ENCODE data around the gene MYT1. TPM values are rescaled to one million over a fixed set of nuclear protein-coding genes. Genes with fewer than 3 reads are reported as not detected.

The MYT1 gene
- total RNA-seq, 1 donor from 2014 or later, result not detected

DNA sequence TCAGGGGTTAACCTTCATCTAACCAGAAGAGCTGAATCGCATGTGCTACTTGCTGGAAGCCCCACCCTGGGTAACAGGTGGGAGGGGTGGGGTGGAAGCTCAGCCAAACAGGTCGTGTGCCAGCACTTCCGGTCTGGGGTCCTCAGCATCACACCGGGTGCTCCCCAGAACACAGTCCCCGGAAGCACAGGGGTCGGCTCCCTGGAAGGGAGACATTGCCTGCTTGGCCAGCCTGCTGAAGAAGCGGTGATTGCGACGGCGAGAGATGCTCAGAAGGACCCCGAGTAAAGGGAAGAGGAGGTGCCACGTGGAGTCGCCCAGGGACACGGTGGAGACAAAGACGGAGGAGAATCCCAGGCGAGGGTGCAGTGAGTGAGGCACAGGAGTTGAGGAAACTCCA lies 36.5 kb downstream of the MYT1 start:
- Mint-ChIP-seq H3K27ac (no peak overlapping the region), H3K36me3 (ENCODE audit: low read depth) (no peaks in the 10 kb centered on the region), H3K9me3 (no peaks in the 10 kb centered on the region), H3K4me3 (ENCODE audit: low read depth) (no peak overlapping the region), H3K27me3 (ENCODE audit: low read depth) (no peaks in the 10 kb centered on the region), H3K4me1 (ENCODE audit: low read depth) (no peaks in the 10 kb centered on the region)
- intact Hi-C loops (cut with micrococcal nuclease), result no loop called here
- DNase-seq (ENCODE audit: low spot score), result no peak

DNA sequence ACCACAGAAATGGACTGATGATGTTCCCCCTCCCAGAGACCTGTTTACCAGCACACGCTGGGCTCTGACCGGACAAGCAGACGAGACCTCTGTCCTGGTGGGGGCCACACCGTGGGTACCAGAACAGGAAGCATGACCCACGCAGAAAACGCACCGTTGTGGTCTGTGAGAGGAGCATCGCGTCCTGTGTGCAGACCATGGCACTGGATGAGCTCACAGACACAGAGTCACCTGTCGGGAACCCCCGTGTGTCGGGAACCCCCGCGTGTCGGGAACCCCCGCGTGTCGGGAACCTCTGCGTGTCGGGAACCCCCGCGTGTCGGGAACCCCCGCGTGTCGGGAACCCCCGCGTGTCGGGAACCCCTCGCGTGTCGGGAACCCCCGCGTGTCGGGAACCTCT lies 37.4 kb downstream of the MYT1 start:
- Mint-ChIP-seq H3K4me1 (ENCODE audit: low read depth) (no peaks in the 10 kb centered on the region), H3K9me3 (no peaks in the 10 kb centered on the region), H3K27me3 (ENCODE audit: low read depth) (no peaks in the 10 kb centered on the region), H3K27ac (no peak overlapping the region), H3K4me3 (ENCODE audit: low read depth) (no peak overlapping the region), H3K36me3 (ENCODE audit: low read depth) (no peaks in the 10 kb centered on the region)
- no peak for DNase-seq (ENCODE audit: low spot score)
- intact Hi-C loops (cut with micrococcal nuclease), result no loop called here

DNA sequence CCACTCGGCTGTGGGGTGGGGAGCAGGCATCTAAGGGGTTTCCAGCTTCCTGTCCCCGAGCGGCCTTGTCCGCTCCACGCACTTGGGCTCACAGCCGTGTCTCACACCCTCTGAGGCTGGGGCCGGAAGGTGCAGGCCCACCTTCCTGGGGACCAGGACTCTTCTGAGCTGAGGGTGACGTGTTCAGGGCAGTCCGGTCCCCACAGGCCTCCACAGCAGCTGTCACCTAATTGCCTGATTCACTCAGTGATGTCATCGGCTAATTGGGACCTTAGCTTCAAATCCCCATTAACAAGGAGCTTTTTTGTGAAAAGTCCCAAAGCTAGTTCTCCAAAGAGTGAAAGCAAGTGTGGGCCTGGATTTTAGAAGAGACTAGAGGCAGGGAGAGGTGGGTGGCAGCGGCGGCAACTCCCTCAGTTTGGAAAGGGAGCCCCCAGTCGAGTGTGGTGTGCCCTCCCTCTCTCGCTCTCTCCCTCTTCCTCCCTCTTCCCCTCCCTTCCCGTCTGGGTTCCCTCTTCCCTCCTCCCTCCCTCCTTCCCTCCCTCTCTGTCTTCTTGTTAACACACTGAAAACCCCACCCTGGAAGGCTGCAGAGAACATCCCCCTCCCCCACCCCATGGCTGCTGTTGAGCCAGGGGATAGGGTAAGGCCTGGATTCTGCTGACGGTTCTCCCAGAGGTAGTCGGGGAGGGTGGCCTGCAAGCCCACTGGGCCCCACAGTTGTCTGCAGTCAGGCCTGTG lies 39.0 kb downstream of the MYT1 start:
- Mint-ChIP-seq H3K36me3 (ENCODE audit: low read depth) (no peaks in the 10 kb centered on the region), H3K27me3 (ENCODE audit: low read depth) (no peaks in the 10 kb centered on the region), H3K4me1 (ENCODE audit: low read depth) (no peaks in the 10 kb centered on the region), H3K9me3 (no peaks in the 10 kb centered on the region), H3K27ac (no peak overlapping the region), H3K4me3 (ENCODE audit: low read depth) (no peak overlapping the region)
- DNase-seq (ENCODE audit: low spot score), result no peak
- intact Hi-C loops (cut with micrococcal nuclease), result no loop called here

DNA sequence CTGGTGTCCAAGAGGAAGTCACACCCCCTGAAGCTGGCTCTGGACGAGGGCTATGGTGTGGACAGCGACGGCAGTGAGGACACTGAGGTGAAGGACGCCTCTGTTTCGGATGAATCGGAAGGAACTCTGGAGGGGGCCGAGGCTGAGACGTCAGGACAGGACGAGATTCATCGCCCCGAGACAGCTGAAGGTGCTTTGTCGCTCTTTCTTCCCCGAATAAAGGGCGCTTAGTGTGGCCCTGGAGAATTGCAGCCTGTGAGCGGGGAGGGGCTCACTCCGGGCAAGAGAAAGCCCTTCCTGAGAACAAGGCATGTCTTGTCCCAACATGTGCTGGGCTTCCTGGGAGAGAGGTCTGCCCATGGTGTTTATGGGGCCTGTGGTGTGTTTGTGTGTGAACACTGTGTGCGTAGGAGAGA lies 41.4 kb downstream of the MYT1 start:
- Mint-ChIP-seq H3K9me3 (no peaks in the 10 kb centered on the region), H3K4me3 (ENCODE audit: low read depth) (no peak overlapping the region), H3K27me3 (ENCODE audit: low read depth) (no peaks in the 10 kb centered on the region), H3K4me1 (ENCODE audit: low read depth) (no peaks in the 10 kb centered on the region), H3K36me3 (ENCODE audit: low read depth) (no peaks in the 10 kb centered on the region), H3K27ac (no peak overlapping the region)
- DNase-seq (ENCODE audit: low spot score), result no peak
- intact Hi-C loops (cut with micrococcal nuclease), result no loop called here

DNA sequence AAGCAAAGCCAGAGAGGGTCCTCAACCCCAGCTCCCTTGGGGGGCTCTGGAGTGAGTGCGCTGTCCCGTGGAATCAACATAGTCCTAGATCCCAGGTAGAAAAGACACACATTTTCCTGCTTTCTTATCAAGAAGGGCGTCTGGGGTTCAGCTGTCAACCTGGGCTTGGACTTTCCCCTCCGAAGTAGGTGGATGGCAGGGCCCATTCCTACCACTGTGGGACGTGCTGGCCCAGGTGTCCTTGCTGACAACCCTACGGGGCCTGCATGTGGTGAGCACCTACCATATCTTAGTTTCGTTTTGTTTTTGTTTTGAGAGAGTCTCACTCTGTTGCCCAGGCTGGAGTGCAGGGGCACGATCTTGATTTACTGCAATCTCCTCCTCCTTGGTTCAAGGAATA lies 42.4 kb downstream of the MYT1 start:
- H3K4me1 Mint-ChIP-seq (ENCODE audit: low read depth), result no peaks in the 10 kb centered on the region
- intact Hi-C loops (cut with micrococcal nuclease), result no loop called here
- no peak overlapping the region for H3K27ac Mint-ChIP-seq
- H3K9me3 Mint-ChIP-seq, result no peaks in the 10 kb centered on the region
- H3K27me3 Mint-ChIP-seq (ENCODE audit: low read depth), result no peaks in the 10 kb centered on the region
- H3K36me3 Mint-ChIP-seq (ENCODE audit: low read depth), result no peaks in the 10 kb centered on the region
- H3K4me3 Mint-ChIP-seq (ENCODE audit: low read depth), result no peak overlapping the region
- no peak for DNase-seq (ENCODE audit: low spot score)

DNA sequence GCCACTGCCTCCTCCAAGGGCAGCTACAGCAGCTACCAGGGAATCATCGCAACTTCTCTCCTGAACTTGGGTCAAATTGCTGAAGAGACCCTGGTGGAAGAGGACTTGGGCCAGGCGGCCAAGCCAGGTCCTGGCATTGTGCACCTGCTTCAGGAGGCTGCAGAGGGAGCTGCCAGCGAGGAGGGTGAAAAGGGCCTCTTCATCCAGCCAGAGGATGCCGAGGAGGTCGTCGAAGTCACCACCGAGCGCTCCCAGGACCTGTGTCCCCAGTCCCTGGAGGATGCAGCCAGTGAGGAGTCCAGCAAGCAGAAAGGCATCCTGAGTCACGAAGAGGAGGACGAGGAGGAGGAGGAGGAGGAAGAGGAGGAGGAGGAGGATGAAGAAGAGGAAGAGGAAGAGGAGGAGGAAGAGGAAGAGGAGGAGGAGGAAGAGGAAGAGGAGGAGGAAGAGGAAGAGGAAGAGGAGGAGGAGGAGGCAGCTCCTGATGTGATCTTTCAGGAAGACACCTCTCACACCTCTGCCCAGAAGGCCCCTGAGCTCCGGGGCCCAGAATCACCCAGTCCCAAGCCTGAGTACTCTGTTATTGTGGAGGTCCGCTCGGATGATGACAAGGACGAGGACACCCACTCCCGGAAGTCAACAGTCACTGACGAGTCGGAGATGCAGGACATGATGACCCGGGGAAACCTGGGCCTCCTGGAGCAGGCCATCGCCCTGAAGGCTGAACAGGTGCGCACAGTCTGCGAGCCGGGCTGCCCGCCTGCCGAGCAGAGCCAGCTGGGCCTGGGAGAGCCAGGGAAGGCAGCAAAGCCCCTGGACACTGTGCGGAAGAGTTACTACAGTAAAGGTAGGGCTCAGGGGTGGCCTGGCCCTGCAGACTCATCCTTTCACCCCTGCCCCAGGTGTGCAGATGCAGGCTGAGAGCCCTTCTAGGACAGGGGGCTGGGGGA lies 43.7 kb downstream of the MYT1 start:
- no peaks in the 10 kb centered on the region for H3K27me3 Mint-ChIP-seq (ENCODE audit: low read depth)
- intact Hi-C loops (cut with micrococcal nuclease), result no loop called here
- no peak overlapping the region for H3K27ac Mint-ChIP-seq
- no peak for DNase-seq (ENCODE audit: low spot score)
- no peaks in the 10 kb centered on the region for H3K9me3 Mint-ChIP-seq
- H3K4me3 Mint-ChIP-seq (ENCODE audit: low read depth), result no peak overlapping the region
- no peaks in the 10 kb centered on the region for H3K36me3 Mint-ChIP-seq (ENCODE audit: low read depth)
- H3K4me1 Mint-ChIP-seq (ENCODE audit: low read depth), result no peaks in the 10 kb centered on the region

DNA sequence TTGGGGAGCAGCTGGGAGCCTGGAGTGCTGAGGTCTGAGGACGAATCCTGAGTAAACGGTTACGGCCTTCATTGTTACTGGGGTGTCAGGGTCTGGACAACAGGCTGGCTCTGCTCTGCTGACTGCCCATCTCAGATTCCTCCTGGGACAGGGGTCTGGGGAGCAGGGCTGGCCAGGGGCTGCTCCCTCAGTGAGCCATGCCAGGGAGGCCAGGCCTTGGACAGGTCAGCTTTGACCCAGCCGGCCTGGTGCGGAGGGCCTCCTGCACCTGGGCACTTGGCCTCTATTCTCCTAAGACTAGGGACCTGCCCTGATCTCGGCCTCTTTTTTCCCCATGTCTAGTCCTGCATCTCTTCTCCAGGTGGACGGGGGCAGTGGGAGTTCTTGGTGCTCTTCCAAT lies 44.9 kb downstream of the MYT1 start:
- Mint-ChIP-seq H3K36me3 (ENCODE audit: low read depth) (no peaks in the 10 kb centered on the region), H3K4me3 (ENCODE audit: low read depth) (no peak overlapping the region), H3K27me3 (ENCODE audit: low read depth) (no peaks in the 10 kb centered on the region), H3K27ac (no peak overlapping the region), H3K9me3 (no peaks in the 10 kb centered on the region), H3K4me1 (ENCODE audit: low read depth) (no peaks in the 10 kb centered on the region)
- no peak for DNase-seq (ENCODE audit: low spot score)
- intact Hi-C loops (cut with micrococcal nuclease), result no loop called here

DNA sequence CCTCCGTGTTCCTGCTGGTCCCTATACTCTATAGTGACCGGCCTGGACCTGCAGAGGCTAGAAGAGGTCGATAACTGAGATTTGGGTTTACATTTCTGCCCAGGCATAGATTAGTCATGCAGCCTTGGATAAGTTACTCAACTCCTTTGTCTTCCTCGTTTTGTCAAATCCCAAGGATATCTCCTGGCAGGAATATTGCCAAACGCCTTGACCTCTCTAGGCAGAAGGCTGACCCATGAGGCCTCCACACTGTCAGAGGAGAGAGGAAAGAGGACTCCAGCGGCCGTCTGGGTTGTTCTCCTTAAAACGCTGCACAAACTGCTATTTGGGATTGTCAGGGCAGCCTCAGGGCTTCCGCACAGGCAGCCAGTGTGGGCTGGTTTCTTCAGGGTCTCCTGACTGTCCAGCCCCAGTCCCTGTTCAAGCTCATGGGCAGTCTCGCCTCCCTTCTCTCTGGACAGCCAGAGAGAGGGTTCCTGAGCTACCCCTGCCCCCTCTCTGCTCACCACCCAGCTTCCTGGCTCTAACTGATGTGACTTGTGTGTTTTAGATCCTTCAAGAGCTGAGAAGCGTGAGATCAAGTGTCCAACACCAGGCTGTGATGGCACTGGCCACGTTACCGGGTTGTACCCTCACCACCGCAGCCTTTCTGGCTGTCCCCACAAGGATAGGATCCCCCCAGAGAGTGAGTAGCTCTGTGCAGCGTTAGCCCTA lies 46.6 kb downstream of the MYT1 start:
- Mint-ChIP-seq H3K27ac (no peak overlapping the region), H3K4me1 (ENCODE audit: low read depth) (peaks cover 7% of the 10 kb centered on the region), H3K27me3 (ENCODE audit: low read depth) (no peaks in the 10 kb centered on the region), H3K4me3 (ENCODE audit: low read depth) (no peak overlapping the region), H3K36me3 (ENCODE audit: low read depth) (no peaks in the 10 kb centered on the region), H3K9me3 (no peaks in the 10 kb centered on the region)
- intact Hi-C loops (cut with micrococcal nuclease), result no loop called here
- no peak for DNase-seq (ENCODE audit: low spot score)

DNA sequence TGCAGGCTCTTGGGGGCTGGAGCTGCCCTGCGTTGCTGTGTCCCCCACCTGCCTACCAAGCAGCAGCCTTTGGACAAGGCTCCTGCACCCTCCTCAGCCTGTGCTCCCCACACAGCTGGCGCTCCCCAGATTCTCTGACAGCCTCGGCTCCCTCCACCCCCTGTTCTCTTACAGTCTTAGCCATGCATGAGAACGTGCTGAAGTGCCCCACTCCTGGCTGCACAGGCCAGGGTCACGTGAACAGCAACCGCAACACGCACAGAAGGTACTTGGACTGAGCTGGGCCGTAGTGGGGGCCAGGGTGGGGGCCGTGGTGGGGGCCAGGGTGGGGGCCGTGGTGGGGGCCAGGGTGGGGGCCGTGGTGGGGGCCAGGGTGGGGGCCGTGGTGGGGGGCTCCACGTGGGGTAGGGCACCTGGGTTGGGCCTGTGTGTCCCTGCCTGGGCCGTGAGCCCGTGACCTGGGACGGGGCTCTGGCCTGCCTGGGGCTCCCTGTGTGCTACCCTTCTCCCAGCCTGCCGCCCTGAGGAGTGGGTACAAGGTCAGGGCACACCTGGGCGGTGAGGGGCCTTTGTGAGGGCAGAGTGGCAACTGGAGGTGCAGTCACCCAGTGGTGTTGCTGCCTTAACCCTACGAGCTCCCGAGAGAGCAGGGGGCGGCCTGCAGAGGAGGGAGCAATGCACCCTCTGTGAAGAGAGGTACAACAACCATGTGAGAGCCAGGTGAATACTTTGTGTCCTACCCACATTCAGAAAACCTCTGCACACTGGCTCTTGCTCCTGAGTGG lies 47.8 kb downstream of the MYT1 start:
- Mint-ChIP-seq H3K4me1 (ENCODE audit: low read depth) (peaks cover 7% of the 10 kb centered on the region), H3K27me3 (ENCODE audit: low read depth) (no peaks in the 10 kb centered on the region), H3K4me3 (ENCODE audit: low read depth) (no peak overlapping the region), H3K27ac (no peak overlapping the region), H3K36me3 (ENCODE audit: low read depth) (no peaks in the 10 kb centered on the region), H3K9me3 (no peaks in the 10 kb centered on the region)
- DNase-seq (ENCODE audit: low spot score), result no peak
- intact Hi-C loops (cut with micrococcal nuclease), result no loop called here

DNA sequence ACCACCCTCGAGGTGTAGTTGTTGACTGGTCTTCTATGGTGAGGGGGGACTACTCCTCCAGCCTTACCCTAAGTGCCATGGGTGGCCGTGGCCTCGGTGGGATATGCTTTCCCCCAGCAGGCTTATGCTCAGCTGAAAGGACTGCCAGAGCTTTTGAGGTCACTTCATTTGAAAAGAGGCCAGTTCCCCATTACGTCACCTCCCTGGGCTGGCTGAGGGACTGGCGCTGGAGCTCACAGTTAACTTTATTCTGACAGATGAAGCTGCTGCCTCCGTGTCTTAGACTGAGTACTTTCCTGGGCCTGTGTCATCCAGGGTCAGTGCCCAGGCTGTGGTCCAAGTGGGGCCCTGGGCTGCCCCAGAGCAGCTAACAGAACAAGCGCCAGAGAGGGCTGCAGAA lies 48.5 kb downstream of the MYT1 start:
- no peak for DNase-seq (ENCODE audit: low spot score)
- Mint-ChIP-seq H3K27me3 (ENCODE audit: low read depth) (no peaks in the 10 kb centered on the region), H3K27ac (no peak overlapping the region), H3K4me3 (ENCODE audit: low read depth) (no peak overlapping the region), H3K9me3 (no peaks in the 10 kb centered on the region), H3K36me3 (ENCODE audit: low read depth) (no peaks in the 10 kb centered on the region), H3K4me1 (ENCODE audit: low read depth) (peaks cover 7% of the 10 kb centered on the region)
- intact Hi-C loops (cut with micrococcal nuclease), result no loop called here

DNA sequence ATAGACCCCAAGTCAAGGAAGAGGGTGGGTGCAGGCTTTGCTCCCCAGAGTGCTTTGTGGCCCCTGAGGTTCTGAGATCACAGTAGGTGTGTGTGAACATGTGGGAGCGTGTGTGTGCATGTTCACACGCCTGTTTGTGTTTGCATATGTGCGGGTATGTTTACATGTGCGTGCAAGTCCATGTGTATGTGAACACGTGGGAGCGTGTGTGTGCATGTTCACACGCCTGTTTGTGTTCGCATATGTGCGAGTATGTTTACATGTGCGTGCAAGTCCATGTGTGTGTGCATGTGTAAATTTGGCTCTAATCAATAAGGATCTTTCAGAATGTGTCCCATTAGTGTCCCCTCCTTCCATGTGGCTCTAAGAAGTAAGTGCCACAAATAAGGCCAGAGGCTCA lies 49.9 kb downstream of the MYT1 start:
- Mint-ChIP-seq H3K9me3 (no peaks in the 10 kb centered on the region), H3K27me3 (ENCODE audit: low read depth) (no peaks in the 10 kb centered on the region), H3K36me3 (ENCODE audit: low read depth) (no peaks in the 10 kb centered on the region), H3K4me1 (ENCODE audit: low read depth) (peaks cover 7% of the 10 kb centered on the region), H3K27ac (no peak overlapping the region), H3K4me3 (ENCODE audit: low read depth) (no peak overlapping the region)
- intact Hi-C loops (cut with micrococcal nuclease), result no loop called here
- no peak for DNase-seq (ENCODE audit: low spot score)

DNA sequence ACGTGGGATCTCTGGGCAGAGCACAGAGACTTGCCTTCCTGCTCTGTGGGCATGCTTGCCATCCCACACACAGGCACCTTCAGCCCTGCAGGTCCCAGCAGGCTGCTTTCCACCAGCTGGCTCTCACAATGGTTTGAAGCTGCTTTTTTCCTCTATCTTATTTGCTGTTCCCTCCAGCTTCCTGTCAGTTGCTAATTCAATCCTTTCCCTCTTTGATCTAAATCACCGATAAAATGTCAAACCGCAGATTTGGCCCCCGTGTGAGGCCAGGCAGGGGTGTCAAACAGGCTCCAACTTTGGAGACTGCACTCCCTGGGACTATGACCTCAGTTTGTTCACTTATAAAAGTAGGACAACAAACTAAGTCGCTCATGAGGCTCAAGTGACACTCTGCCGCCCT lies 50.7 kb downstream of the MYT1 start:
- H3K4me3 Mint-ChIP-seq (ENCODE audit: low read depth), result no peak overlapping the region
- no peak overlapping the region for H3K27ac Mint-ChIP-seq
- DNase-seq (ENCODE audit: low spot score), result no peak
- peaks cover 7% of the 10 kb centered on the region for H3K4me1 Mint-ChIP-seq (ENCODE audit: low read depth)
- no peaks in the 10 kb centered on the region for H3K36me3 Mint-ChIP-seq (ENCODE audit: low read depth)
- intact Hi-C loops (cut with micrococcal nuclease), result no loop called here
- H3K27me3 Mint-ChIP-seq (ENCODE audit: low read depth), result no peaks in the 10 kb centered on the region
- H3K9me3 Mint-ChIP-seq, result no peaks in the 10 kb centered on the region
